Right ventricle myocardium inferior (tissue), 1 donor: ENCODE measurements around the gene TNIK. TPM values are rescaled to one million over a fixed set of nuclear protein-coding genes. Genes with fewer than 3 reads are reported as not detected.

ENCODE experiments used
- ATAC-seq: fragments of 200-7000 bp; cut with Tn5 transposase; one replicate; pipeline ENCODE4 v1.9.1; 2020; ENCODE audit warnings: mild to moderate bottlenecking, moderate library complexity
- DNase-seq: peaks from one replicate; pipeline ENCODE4 v3.0.0; 2021; ENCODE audit errors: missing footprints
- intact Hi-C: fragments of 100-400 bp; cut with DNase I; formaldehyde crosslinking; loops from one replicate; pipeline ENCODE4 v1.11.0; 2022
- total RNA-seq: library from RNA; stranded (reverse); fragmentation: NEBNext Ultra II Directional; extraction: Animal tissue kit (Norgen Biotek cat#: 25700); gene quantifications from one replicate; pipeline ENCODE4 v1.2.1, GENCODE V29; 2021
- donor health status: DM: no; HTN: yes; CAD: no; lungs with severe emphysema.

TNIK gene
- total RNA-seq, 1 donor from 2014 or later, result 29.1 TPM

GRCh38 chr3:171237009-171237385 is 223.2 kb downstream of the TNIK start:
- no peak for ATAC-seq
- no peak for DNase-seq
- intact Hi-C loops, result no loop called here

- peak; percentile 24 for ATAC-seq
- intact Hi-C loops, result no loop called here
Measured at GRCh38 chr3:171236265-171237008, 223.8 kb downstream of the TNIK start.

GRCh38 chr3:171234298-171235010 is 225.8 kb downstream of the TNIK start:
- no peak for DNase-seq
- intact Hi-C loops, result no loop called here
- peak; percentile 58 for ATAC-seq

More at GRCh38 chr3:171236265-171237008, 223.8 kb downstream of the TNIK start:
- DNase-seq, result no peak

GRCh38 chr3:171231361-171231760 is 228.8 kb downstream of the TNIK start:
- intact Hi-C loops, result no loop called here
- ATAC-seq (no peak), DNase-seq (no peak)

GRCh38 chr3:171230865-171231264 is 229.3 kb downstream of the TNIK start:
- no peak for ATAC-seq
- intact Hi-C loops, result no loop called here
- peak; percentile 46 for DNase-seq

- ATAC-seq (no peak), DNase-seq (no peak)
- intact Hi-C loops, result no loop called here
Measured at GRCh38 chr3:171229173-171229572, 231.0 kb downstream of the TNIK start.

GRCh38 chr3:171228240-171228639 is 232.0 kb downstream of the TNIK start:
- DNase-seq (no peak), ATAC-seq (no peak)
- intact Hi-C loops, result no loop called here

- ATAC-seq (no peak), DNase-seq (no peak)
- intact Hi-C loops, result no loop called here
Measured at GRCh38 chr3:171227828-171228227, 232.4 kb downstream of the TNIK start.

- DNase-seq (no peak), ATAC-seq (no peak)
- intact Hi-C loops, result no loop called here
Measured at GRCh38 chr3:171227359-171227758, 232.8 kb downstream of the TNIK start.

GRCh38 chr3:171226794-171227193 is 233.4 kb downstream of the TNIK start:
- no peak for ATAC-seq
- intact Hi-C loops, result no loop called here
- no peak for DNase-seq

- DNase-seq (no peak), ATAC-seq (no peak)
- intact Hi-C loops, result no loop called here
Measured at GRCh38 chr3:171225708-171226107, 234.5 kb downstream of the TNIK start.

- intact Hi-C loops, result no loop called here
- no peak for DNase-seq
- ATAC-seq, result no peak
Measured at GRCh38 chr3:171225165-171225564, 235.0 kb downstream of the TNIK start.

GRCh38 chr3:171223396-171223795 is 236.8 kb downstream of the TNIK start:
- intact Hi-C loops, result no loop called here
- DNase-seq, result no peak
- ATAC-seq, result no peak

- DNase-seq (no peak), ATAC-seq (no peak)
- intact Hi-C loops, result no loop called here
Measured at GRCh38 chr3:171222995-171223394, 237.2 kb downstream of the TNIK start.

- intact Hi-C loops, result no loop called here
- DNase-seq (no peak), ATAC-seq (no peak)
Measured at GRCh38 chr3:171221597-171221996, 238.6 kb downstream of the TNIK start.

GRCh38 chr3:171221104-171221503 is 239.1 kb downstream of the TNIK start:
- no peak for ATAC-seq
- DNase-seq, result no peak
- intact Hi-C loops, result no loop called here

- intact Hi-C loops, result no loop called here
- ATAC-seq (no peak), DNase-seq (no peak)
Measured at GRCh38 chr3:171219258-171219657, 240.9 kb downstream of the TNIK start.

- DNase-seq (no peak), ATAC-seq (no peak)
- intact Hi-C loops, result no loop called here
Measured at GRCh38 chr3:171218069-171218468, 242.1 kb downstream of the TNIK start.

GRCh38 chr3:171213907-171214306 is 246.3 kb downstream of the TNIK start:
- intact Hi-C loops, result no loop called here
- DNase-seq (no peak), ATAC-seq (no peak)

- ATAC-seq, result no peak
- no peak for DNase-seq
- intact Hi-C loops, result no loop called here
Measured at GRCh38 chr3:171213178-171213577, 247.0 kb downstream of the TNIK start.
